ENCODE results near the gene NELFCD. TPM values are rescaled to one million over a fixed set of nuclear protein-coding genes. Genes with fewer than 3 reads are reported as not detected.
"Not testable (repeated sequence)": the region's sequence is repeated elsewhere in the genome, so short reads cannot be mapped to it uniquely, and the experiment has no call there.

NELFCD gene
- total RNA-seq, 2 donors from 2014 or later: 24.5 to 27.5 TPM

DNA sequence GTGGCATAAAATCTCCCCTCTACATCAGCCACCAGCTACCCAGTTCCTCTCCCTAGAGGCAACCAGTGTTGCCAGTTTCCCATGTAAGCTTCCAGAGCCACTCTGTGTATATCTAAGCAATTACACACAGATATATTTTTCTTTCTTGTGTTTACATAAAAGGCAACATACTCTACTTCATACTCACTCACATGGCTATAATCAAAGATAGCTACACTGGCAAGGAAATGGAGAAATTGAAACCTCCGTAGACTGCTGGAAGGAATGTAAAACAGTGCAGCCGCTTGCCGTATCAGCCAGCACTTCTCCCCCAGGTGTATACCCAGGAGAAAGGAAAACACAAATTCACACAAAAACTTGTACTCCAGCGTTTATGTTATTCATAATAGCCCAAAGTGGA lies 38.5 kb upstream of the NELFCD start:
- H3K4me3 ChIP-seq: no peak overlapping the region
- no peaks in the 10 kb centered on the region for H3K9me3 ChIP-seq
- no peak for TF ChIP-seq CTCF (IDR thresholded peaks at IDR 0.05)
- H3K4me1 ChIP-seq: no peaks in the 10 kb centered on the region
- H3K27ac ChIP-seq: no peak overlapping the region
- no peaks in the 10 kb centered on the region for H3K36me3 ChIP-seq
- no peaks in the 10 kb centered on the region for H3K27me3 ChIP-seq
- no peak for DNase-seq (ENCODE audit: low spot score)

DNA sequence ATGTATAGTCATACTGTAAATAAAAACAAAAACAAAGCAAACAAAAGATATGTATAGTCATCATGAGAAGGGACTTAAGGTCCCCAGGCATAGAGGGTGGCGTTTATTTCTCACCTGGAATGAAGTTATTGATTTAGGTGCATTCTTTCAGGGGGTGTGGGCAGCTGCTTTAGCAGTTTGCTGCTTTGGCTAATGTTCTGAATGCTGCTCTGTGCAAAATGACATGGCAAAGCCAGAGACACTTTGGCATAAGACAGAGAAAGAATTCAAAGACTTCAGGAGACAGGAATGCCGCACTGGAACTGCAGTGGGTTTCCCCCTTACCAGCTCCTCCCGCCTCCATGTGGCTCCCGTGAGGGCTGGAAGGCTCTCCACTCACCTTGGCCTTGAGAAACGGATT lies 36.4 kb upstream of the NELFCD start:
- no peaks in the 10 kb centered on the region for H3K9me3 ChIP-seq
- DNase-seq (ENCODE audit: low spot score): no peak
- no peak overlapping the region for H3K4me3 ChIP-seq
- H3K4me1 ChIP-seq: no peaks in the 10 kb centered on the region
- no peak for TF ChIP-seq CTCF (IDR thresholded peaks at IDR 0.05)
- H3K27me3 ChIP-seq: no peaks in the 10 kb centered on the region
- H3K36me3 ChIP-seq: no peaks in the 10 kb centered on the region
- H3K27ac ChIP-seq: no peak overlapping the region

DNA sequence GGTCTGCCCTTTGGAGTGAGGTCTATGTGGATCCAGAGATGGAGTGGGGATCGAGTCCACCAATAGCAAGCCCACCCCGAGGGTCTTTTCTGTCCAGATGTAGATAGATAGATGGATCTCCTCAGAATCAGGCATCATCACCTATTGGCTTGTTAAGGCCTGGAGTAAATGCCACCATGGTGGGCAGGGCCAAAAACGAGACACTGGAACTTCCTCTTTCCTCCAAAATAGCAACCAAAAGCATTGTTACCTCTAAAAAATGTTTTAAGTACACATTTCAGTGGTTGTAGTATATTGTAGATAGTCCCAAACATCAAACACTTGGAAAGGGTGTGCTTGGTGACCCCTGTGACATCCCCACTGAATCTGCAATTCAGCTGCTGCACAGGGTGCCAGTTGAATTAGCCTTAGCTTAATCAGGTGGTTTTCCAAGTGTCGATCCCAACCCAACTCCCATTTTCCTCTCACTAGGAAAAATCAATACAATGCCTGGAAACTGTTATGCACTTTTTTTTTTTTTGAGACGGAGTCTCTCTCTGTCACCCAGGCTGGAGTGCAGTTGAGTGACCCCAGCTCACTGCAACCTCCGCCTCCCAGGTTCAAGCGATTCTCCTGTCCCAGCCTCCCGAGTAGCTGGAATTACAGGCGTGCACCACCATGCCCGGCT lies 35.0 kb upstream of the NELFCD start:
- H3K4me1 ChIP-seq: no peaks in the 10 kb centered on the region
- H3K27ac ChIP-seq: no peak overlapping the region
- no peak for DNase-seq (ENCODE audit: low spot score)
- no peaks in the 10 kb centered on the region for H3K36me3 ChIP-seq
- TF ChIP-seq CTCF (IDR thresholded peaks at IDR 0.05): no peak
- H3K4me3 ChIP-seq: no peak overlapping the region
- no peaks in the 10 kb centered on the region for H3K9me3 ChIP-seq
- no peaks in the 10 kb centered on the region for H3K27me3 ChIP-seq

GRCh38 chr20:58947797-58948388 lies 33.2 kb upstream of the NELFCD start:
- not testable (repeated sequence) for DNase-seq (ENCODE audit: low spot score); H3K27ac ChIP-seq; H3K4me3 ChIP-seq; H3K27me3 ChIP-seq; H3K9me3 ChIP-seq; H3K36me3 ChIP-seq; H3K4me1 ChIP-seq

GRCh38 chr20:58950603-58951002 lies 30.5 kb upstream of the NELFCD start:
- H3K4me3 ChIP-seq: no peak overlapping the region

GRCh38 chr20:58953050-58953449 lies 28.0 kb upstream of the NELFCD start:
- DNase-seq (ENCODE audit: low spot score): no peak
- no peaks in the 10 kb centered on the region for H3K27me3 ChIP-seq
- H3K9me3 ChIP-seq: no peaks in the 10 kb centered on the region
- H3K36me3 ChIP-seq: no peaks in the 10 kb centered on the region
- no peak for TF ChIP-seq CTCF (IDR thresholded peaks at IDR 0.05)
- H3K27ac ChIP-seq: no peak overlapping the region
- H3K4me1 ChIP-seq: no peaks in the 10 kb centered on the region
- no peak overlapping the region for H3K4me3 ChIP-seq

More at GRCh38 chr20:58950603-58951002, 30.5 kb upstream of the NELFCD start:
- Histone ChIP-seq H3K9me3 (no peaks in the 10 kb centered on the region), H3K36me3 (no peaks in the 10 kb centered on the region), H3K27me3 (no peaks in the 10 kb centered on the region), H3K27ac (no peak overlapping the region), H3K4me1 (no peaks in the 10 kb centered on the region)
- TF ChIP-seq CTCF (IDR thresholded peaks at IDR 0.05): no peak
- DNase-seq (ENCODE audit: low spot score): no peak

All from right atrium auricular region (tissue), 2 donors.